ENCODE data around the gene AFF3.

The AFF3 gene

GRCh38 chr2:99811544-99811943, 330.8 kb downstream of the AFF3 start:
- DNase-seq = no peak

GRCh38 chr2:99810225-99810624, 332.2 kb downstream of the AFF3 start:
- DNase-seq = no peak

GRCh38 chr2:99809259-99809900, 333.0 kb downstream of the AFF3 start:
- no peak for DNase-seq

GRCh38 chr2:99808361-99809200, 333.8 kb downstream of the AFF3 start:
- no peak for DNase-seq

GRCh38 chr2:99806758-99807157, 335.6 kb downstream of the AFF3 start:
- DNase-seq = no peak

- DNase-seq = no peak
Measured at GRCh38 chr2:99805930-99806476, 336.4 kb downstream of the AFF3 start.

GRCh38 chr2:99803846-99804245, 338.5 kb downstream of the AFF3 start:
- DNase-seq = no peak

GRCh38 chr2:99802734-99803133, 339.7 kb downstream of the AFF3 start:
- DNase-seq = no peak

GRCh38 chr2:99801327-99801901, 341.0 kb downstream of the AFF3 start:
- no peak for DNase-seq

- no peak for DNase-seq
Measured at GRCh38 chr2:99797475-99797874, 344.9 kb downstream of the AFF3 start.

- no peak for DNase-seq
Measured at GRCh38 chr2:99794414-99794813, 348.0 kb downstream of the AFF3 start.

GRCh38 chr2:99793022-99793421, 349.4 kb downstream of the AFF3 start:
- DNase-seq = no peak

- no peak for DNase-seq
Measured at GRCh38 chr2:99789849-99790248, 352.5 kb downstream of the AFF3 start.

- no peak for DNase-seq
Measured at GRCh38 chr2:99787769-99788382, 354.5 kb downstream of the AFF3 start.

GRCh38 chr2:99786636-99787390, 355.6 kb downstream of the AFF3 start:
- DNase-seq = no peak

- no peak for DNase-seq
Measured at GRCh38 chr2:99784946-99785345, 357.4 kb downstream of the AFF3 start.

GRCh38 chr2:99784282-99784681, 358.1 kb downstream of the AFF3 start:
- DNase-seq = no peak

- DNase-seq = no peak
Measured at GRCh38 chr2:99780276-99780675, 362.1 kb downstream of the AFF3 start.

- DNase-seq = no peak
Measured at GRCh38 chr2:99779276-99779675, 363.1 kb downstream of the AFF3 start.

GRCh38 chr2:99777656-99778290, 364.6 kb downstream of the AFF3 start:
- no peak for DNase-seq

GRCh38 chr2:99776906-99777646, 365.3 kb downstream of the AFF3 start:
- DNase-seq = no peak

Measured in HCEC 1CT (cell line).